GM12873 (cell line): ENCODE data around the gene PTPRN2.

Experiments
- TF ChIP-seq, protein P1 (sequence below): IDR thresholded peaks from 2 replicates; pipeline ENCODE4 v1.5.1; 2012; ENCODE audit warnings: low read depth, mild to moderate bottlenecking, moderate library complexity, low read length, control low read depth; ENCODE audit not compliant: insufficient read depth; ENCODE audit errors: missing control alignments

The PTPRN2 gene

DNA sequence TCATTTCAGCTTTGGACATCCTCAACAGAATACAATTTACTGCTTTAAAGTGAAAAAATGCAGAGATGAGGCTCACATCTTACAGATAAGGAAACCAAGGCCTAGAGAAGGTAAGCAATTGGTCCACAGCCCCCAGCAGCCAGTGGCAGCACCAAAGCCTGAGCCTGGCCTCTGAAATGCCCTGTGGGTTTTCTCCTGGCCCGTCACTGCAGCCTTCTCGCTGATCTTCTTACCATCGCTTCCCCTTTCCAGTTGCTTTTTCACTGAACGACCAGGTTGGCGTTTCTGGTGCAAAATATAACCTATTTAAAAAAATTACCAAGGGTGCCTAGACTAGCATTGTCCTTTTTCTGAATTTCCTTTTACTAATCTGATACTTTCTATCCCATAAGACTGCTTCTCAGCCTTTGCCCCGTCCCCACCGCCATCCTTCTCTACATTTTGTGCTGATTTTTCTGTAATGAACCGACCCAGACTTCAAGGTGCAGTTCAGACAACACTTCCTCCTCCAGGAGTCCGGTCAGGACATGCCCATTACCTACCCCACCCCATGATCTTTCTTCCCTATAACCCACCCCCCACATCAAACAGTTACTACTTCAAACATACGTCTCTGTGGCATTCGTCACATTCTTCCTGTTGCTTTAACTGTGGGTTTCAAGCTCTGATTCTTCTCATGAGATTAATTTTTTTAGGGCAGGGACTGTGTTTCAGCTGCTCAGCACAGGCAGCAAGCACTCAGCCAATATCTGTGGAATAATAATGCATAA is 961.5 kb downstream of the PTPRN2 start:
- TF ChIP-seq, protein P1, sequence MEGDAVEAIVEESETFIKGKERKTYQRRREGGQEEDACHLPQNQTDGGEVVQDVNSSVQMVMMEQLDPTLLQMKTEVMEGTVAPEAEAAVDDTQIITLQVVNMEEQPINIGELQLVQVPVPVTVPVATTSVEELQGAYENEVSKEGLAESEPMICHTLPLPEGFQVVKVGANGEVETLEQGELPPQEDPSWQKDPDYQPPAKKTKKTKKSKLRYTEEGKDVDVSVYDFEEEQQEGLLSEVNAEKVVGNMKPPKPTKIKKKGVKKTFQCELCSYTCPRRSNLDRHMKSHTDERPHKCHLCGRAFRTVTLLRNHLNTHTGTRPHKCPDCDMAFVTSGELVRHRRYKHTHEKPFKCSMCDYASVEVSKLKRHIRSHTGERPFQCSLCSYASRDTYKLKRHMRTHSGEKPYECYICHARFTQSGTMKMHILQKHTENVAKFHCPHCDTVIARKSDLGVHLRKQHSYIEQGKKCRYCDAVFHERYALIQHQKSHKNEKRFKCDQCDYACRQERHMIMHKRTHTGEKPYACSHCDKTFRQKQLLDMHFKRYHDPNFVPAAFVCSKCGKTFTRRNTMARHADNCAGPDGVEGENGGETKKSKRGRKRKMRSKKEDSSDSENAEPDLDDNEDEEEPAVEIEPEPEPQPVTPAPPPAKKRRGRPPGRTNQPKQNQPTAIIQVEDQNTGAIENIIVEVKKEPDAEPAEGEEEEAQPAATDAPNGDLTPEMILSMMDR, result no peak

DNA sequence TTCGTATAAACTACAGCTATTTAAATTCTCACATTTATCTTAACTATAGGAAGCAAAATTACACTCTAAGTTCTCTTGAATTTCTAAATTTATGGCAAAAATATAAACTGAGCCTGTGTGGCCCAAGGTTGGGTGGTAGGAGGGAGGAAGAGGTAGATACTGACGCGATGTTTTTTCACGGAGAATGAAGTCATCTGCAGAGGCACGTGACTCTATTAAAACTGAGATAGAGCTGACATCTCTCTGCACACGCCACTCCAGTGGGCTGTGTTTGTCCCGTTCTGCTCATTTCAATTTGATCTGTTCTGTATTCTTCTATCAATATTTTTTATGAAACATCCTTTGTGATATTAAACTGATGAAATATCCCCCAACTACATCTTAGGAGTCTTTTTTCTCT is 964.1 kb downstream of the PTPRN2 start:
- TF ChIP-seq, protein P1, result no peak

DNA sequence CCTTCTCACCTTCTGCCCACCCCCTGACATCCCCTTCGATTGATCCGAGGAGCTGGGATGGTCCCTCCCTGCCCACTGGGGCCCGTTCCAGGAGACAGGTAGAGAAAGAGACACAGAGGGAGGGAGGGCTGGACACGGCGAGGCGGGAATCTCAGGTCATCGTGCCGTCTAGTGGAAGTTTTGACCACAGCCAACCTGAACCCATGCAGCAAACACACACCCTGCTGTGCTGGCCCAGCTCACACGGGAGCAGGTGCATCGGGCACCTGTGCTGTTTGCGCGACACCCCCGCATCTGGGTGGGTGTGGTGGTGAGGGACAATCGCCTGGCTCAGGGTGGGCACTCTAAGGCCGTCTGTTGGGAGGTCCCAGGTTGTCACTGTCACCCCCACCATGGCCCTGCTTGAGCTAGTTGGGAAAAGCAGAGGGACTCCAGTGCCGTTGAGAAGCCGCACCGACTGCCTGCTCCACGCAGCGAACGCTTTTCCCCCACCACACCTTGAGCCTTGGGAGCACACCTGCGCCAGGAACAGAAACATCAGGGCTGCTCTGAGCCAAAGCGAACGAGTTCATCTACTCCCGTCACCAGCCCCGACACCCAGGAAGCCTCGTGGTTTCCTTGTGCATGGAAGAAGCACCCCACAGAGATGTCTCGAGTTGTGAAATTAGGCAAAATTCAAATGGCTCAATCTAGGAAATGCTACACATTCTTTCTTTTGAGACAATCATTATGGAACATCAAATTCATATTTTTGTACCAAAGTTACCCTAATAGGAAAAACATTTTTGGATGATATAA is 965.0 kb downstream of the PTPRN2 start:
- TF ChIP-seq, protein P1, result no peak

DNA sequence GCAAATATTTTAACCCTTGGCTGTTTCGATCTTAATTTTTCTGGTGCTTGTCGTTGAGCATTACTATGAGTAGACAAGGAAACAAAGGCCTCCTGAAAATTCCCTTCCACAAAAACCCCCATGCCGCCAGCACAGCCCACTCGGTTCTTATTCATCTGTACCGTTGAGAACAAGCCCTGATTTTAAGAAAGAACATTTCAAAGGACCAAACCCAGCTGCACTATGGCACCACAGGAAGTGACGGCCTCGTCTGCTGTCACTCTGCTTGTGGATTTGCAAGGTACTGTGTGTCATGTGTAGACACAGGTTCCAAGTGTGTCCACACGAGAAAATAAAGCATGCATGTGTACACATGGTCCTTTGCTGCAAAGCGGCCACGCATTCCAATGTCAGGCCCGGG is 965.6 kb downstream of the PTPRN2 start:
- TF ChIP-seq, protein P1, result no peak

DNA sequence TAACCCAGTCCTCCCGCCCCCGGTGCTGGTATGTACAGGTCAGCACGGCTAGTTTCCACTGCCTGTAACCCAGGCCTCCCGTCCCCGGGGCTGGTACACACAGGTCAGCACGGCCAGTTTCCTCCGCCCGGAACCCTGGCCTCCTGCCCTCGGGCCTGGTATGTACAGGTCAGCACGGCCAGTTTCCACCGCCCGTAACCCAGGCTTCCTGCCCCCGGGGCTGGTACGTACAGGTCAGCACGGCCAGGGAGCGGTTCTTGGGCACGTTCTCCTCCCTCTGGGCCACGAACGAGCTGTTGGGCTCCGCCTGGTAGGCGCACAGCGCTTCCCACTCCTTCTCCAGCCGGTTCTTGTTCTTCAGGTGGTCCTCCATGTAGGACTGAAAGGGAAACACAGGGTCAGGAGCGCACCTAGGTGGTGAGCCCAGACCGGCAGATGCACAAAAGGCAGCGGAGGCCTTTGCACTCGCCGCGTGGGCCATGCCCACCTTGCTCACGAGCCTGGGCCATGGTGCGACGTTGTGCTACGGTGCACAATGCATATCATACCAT is 966.4 kb downstream of the PTPRN2 start:
- TF ChIP-seq, protein P1, result no peak

DNA sequence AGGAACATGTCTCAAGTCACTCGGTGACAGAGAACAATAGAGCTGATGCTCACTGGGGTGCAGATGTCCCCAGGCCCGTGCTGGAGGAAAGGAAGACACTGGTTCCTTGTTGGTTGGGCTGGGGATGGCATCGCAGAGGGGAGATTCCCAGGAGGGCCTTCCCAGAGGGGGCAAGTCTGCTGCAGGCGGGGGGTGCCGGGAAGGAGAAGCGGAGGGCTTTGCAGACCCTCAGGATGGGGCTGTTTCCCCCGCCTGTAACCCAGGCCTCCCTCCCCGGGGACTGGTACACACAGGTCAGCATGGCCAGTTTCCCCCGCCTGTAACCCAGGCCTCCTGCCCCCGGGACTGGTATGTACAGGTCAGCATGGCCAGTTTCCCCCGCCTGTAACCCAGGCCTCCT is 967.0 kb downstream of the PTPRN2 start:
- TF ChIP-seq, protein P1, result no peak

DNA sequence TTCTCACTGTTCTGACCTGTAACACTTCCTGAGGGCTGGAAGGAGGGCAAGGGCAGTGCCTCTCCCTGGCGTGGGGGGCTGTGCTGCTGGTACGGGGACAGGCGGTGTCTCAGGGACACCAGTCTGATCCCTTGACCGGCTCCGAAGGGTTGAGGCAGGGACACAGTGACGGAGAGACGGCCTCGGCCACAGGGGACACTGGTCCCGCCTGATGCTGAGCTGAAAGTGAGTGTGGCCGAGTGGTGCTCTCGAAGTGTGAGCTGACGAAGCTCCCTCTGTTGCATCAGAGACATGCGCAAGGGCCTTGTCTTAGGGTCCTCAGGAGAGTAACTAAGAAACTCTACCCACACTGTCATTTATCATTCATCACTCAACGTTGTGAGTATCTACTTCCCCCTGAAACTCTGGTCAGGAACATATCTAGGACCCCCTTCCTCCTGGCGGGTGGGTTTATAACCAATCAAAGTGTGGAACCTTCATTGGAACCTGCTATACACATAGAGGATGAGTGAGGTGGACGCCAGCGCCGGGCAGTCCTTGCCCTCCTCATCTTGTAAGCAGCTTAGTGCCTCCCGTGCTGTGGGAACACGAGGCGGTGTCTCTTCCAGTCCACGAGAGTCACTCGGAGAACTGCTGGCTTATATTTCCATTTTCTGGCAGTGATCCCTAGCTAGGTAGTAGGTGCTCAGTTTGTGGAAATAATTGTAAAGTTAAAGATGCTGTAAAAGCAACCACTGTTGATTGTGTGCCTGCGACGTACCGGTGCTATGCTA is 967.7 kb downstream of the PTPRN2 start:
- TF ChIP-seq, protein P1, result no peak
